GM23338 (cell line): ENCODE results near the gene DMD. TPM values are rescaled to one million over a fixed set of nuclear protein-coding genes. Genes with fewer than 3 reads are reported as not detected.

Experiments used
- ATAC-seq: fragments of 200-7000 bp; cut with Tn5 transposase; 3 replicates; pipeline ENCODE4 v1.9.1; 2020
- DNase-seq: peaks from one replicate; pipeline ENCODE4 v3.0.0-alpha.2; 2015; ENCODE audit warnings: low spot score
- H2AFZ ChIP-seq: fragments of 200-600 bp; sonication (generic); 2 replicates; pipeline ENCODE4 v1.8.0; 2016; ENCODE audit warnings: antibody characterized with exemption, mild to moderate bottlenecking, moderate library complexity
- H3F3A ChIP-seq: fragments of 200-600 bp; sonication (generic); replicated peaks from 2 replicates; pipeline ENCODE4 v1.8.0; 2017; ENCODE audit warnings: antibody characterized with exemption, mixed run types, low read depth
- H3K27ac ChIP-seq: fragments of 200-600 bp; sonication (generic); 2 replicates; pipeline ENCODE4 v1.6.1; 2016; ENCODE audit warnings: low read depth
- H3K27me3 ChIP-seq: fragments of 200-600 bp; sonication (generic); 2 replicates; pipeline ENCODE4 v1.8.0; 2016; ENCODE audit warnings: mild to moderate bottlenecking, mixed run types, moderate library complexity; ENCODE audit not compliant: insufficient read depth
- H3K36me3 ChIP-seq: fragments of 200-600 bp; sonication (generic); 2 replicates; pipeline ENCODE4 v1.8.0; 2016; ENCODE audit warnings: mild to moderate bottlenecking; ENCODE audit not compliant: insufficient read depth
- H3K4me1 ChIP-seq: fragments of 200-600 bp; sonication (generic); 2 replicates; pipeline ENCODE4 v1.8.0; 2016; ENCODE audit warnings: mild to moderate bottlenecking, moderate library complexity; ENCODE audit not compliant: insufficient read depth
- H3K4me2 ChIP-seq: fragments of 200-600 bp; sonication (generic); 2 replicates; pipeline ENCODE4 v1.7.1; 2017; ENCODE audit warnings: mixed run types
- H3K4me3 ChIP-seq: fragments of 200-600 bp; sonication (generic); 2 replicates; pipeline ENCODE4 v1.6.1; 2016; ENCODE audit warnings: mixed run types
- H3K79me2 ChIP-seq: fragments of 200-600 bp; sonication (generic); replicated peaks from 2 replicates; pipeline ENCODE4 v1.8.0; 2017; ENCODE audit warnings: mild to moderate bottlenecking; ENCODE audit not compliant: insufficient read depth
- H3K9me2 ChIP-seq: fragments of 200-600 bp; sonication (generic); 2 replicates; pipeline ENCODE4 v1.8.0; 2017; ENCODE audit not compliant: insufficient read depth
- H4K20me1 ChIP-seq: fragments of 200-600 bp; sonication (generic); replicated peaks from 2 replicates; pipeline ENCODE4 v1.8.0; 2017; ENCODE audit warnings: mild to moderate bottlenecking; ENCODE audit not compliant: insufficient read depth
- H3K27ac Mint-ChIP-seq: 2 replicates; pipeline ENCODE4 v1.8.0; 2020; ENCODE audit warnings: inconsistent platforms, mild to moderate bottlenecking, moderate library complexity, mixed read lengths
- H3K27me3 Mint-ChIP-seq: 3 replicates; pipeline ENCODE4 v1.8.0; 2022; ENCODE audit warnings: low read depth, mild to moderate bottlenecking, moderate library complexity, mixed read lengths, inconsistent platforms; ENCODE audit not compliant: insufficient read depth, poor library complexity
- H3K36me3 Mint-ChIP-seq: 3 replicates; pipeline ENCODE4 v1.8.0; 2021; ENCODE audit warnings: low read depth, mild to moderate bottlenecking, inconsistent platforms, moderate library complexity, mixed read lengths
- H3K4me1 Mint-ChIP-seq: 3 replicates; pipeline ENCODE4 v1.8.0; 2020; ENCODE audit warnings: mild to moderate bottlenecking, inconsistent platforms, mixed read lengths
- H3K4me3 Mint-ChIP-seq: 3 replicates; pipeline ENCODE4 v1.8.0; 2021; ENCODE audit warnings: moderate library complexity, mild to moderate bottlenecking, inconsistent platforms, mixed read lengths
- H3K9me3 Mint-ChIP-seq: 3 replicates; pipeline ENCODE4 v1.8.0; 2020; ENCODE audit warnings: moderate library complexity, mild to moderate bottlenecking, inconsistent platforms, mixed read lengths
- CREB1 ChIP-seq: fragments of 250-450 bp; sonication (Bioruptor Pico); IDR thresholded peaks from 2 replicates; pipeline ENCODE4 v1.5.0; 2020; ENCODE audit warnings: low read depth, mild to moderate bottlenecking, moderate library complexity
- EZH2 ChIP-seq: fragments of 200-600 bp; sonication (generic); IDR thresholded peaks from one replicate; pipeline ENCODE4 v1.8.0; 2017; ENCODE audit warnings: antibody characterized with exemption, mild to moderate bottlenecking, low read depth; ENCODE audit not compliant: unreplicated experiment
- JUNB ChIP-seq: IDR thresholded peaks from one replicate; pipeline ENCODE4 v1.6.1; 2016; ENCODE audit warnings: antibody characterized with exemption; ENCODE audit not compliant: unreplicated experiment
- POLR2AphosphoS5 ChIP-seq: IDR thresholded peaks from 2 replicates; pipeline ENCODE4 v1.6.1; 2016; ENCODE audit warnings: antibody characterized with exemption, low read depth
- STAT1 ChIP-seq: IDR thresholded peaks from one replicate; pipeline ENCODE4 v1.6.1; 2016; ENCODE audit warnings: antibody characterized with exemption; ENCODE audit not compliant: unreplicated experiment
- ZNF331 ChIP-seq: fragments of 250-450 bp; sonication (Bioruptor Pico); IDR thresholded peaks from 2 replicates; pipeline ENCODE4 v1.5.0; 2020; ENCODE audit warnings: low read depth, mild to moderate bottlenecking, moderate library complexity
- polyA plus RNA-seq: library from polyadenylated mRNA; unstranded; fragments of >200 nt; fragmentation: Nextera tagmentation; extraction: Ambion mirVana; gene quantifications from 2 replicates; pipeline ENCODE4 v1.2.1, GENCODE V29; 2016
- total RNA-seq: library from RNA; depleted of rRNA; stranded (reverse); fragments of >200 nt; shearing (Covaris generic); gene quantifications from 2 replicates; pipeline ENCODE4 v1.2.3, GENCODE V29; 2014
- TF ChIP-seq, protein P1 (sequence below): fragments of 250-450 bp; sonication (Bioruptor Pico); IDR thresholded peaks from 2 replicates; pipeline ENCODE4 v1.5.0; 2020; ENCODE audit warnings: mild to moderate bottlenecking, moderate library complexity
- TF ChIP-seq, protein P2 (sequence below), 2 experiments: fragments of 200-600 bp in 1 of 2; sonication (generic) in 1 of 2; conservative IDR thresholded peaks; 2 replicates each; pipeline versions ENCODE4 v1.5.1 to v1.6.1; 2016 to 2017; ENCODE audit warnings: antibody characterized with exemption in 2 of 2, low read depth in 2 of 2, mild to moderate bottlenecking in 2 of 2, moderate library complexity in 1 of 2

DMD gene
- total and polyA plus RNA-seq, 2 experiments from 2014 or later = 4.5 to 7.6 TPM

DNA sequence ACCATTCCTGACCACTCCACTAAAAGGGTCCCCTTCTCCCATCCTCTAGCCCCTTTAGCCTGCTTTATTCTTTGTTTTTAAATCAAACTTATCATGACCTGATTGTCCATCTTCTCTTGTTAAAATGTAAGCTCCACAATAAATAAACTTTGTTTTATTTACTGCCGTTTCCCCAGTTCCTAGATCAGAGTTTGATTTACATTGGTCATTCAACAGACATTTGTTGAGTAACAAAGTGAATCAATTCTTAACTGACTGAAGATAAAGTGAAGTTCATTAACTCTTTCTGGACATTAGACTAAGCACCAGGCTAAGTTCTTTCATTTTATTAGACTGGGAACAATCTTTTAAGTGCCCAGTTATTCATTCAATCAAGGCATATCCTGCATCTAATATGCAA is 1876.4 kb downstream of the DMD start (continued):
- TF ChIP-seq, protein P1, sequence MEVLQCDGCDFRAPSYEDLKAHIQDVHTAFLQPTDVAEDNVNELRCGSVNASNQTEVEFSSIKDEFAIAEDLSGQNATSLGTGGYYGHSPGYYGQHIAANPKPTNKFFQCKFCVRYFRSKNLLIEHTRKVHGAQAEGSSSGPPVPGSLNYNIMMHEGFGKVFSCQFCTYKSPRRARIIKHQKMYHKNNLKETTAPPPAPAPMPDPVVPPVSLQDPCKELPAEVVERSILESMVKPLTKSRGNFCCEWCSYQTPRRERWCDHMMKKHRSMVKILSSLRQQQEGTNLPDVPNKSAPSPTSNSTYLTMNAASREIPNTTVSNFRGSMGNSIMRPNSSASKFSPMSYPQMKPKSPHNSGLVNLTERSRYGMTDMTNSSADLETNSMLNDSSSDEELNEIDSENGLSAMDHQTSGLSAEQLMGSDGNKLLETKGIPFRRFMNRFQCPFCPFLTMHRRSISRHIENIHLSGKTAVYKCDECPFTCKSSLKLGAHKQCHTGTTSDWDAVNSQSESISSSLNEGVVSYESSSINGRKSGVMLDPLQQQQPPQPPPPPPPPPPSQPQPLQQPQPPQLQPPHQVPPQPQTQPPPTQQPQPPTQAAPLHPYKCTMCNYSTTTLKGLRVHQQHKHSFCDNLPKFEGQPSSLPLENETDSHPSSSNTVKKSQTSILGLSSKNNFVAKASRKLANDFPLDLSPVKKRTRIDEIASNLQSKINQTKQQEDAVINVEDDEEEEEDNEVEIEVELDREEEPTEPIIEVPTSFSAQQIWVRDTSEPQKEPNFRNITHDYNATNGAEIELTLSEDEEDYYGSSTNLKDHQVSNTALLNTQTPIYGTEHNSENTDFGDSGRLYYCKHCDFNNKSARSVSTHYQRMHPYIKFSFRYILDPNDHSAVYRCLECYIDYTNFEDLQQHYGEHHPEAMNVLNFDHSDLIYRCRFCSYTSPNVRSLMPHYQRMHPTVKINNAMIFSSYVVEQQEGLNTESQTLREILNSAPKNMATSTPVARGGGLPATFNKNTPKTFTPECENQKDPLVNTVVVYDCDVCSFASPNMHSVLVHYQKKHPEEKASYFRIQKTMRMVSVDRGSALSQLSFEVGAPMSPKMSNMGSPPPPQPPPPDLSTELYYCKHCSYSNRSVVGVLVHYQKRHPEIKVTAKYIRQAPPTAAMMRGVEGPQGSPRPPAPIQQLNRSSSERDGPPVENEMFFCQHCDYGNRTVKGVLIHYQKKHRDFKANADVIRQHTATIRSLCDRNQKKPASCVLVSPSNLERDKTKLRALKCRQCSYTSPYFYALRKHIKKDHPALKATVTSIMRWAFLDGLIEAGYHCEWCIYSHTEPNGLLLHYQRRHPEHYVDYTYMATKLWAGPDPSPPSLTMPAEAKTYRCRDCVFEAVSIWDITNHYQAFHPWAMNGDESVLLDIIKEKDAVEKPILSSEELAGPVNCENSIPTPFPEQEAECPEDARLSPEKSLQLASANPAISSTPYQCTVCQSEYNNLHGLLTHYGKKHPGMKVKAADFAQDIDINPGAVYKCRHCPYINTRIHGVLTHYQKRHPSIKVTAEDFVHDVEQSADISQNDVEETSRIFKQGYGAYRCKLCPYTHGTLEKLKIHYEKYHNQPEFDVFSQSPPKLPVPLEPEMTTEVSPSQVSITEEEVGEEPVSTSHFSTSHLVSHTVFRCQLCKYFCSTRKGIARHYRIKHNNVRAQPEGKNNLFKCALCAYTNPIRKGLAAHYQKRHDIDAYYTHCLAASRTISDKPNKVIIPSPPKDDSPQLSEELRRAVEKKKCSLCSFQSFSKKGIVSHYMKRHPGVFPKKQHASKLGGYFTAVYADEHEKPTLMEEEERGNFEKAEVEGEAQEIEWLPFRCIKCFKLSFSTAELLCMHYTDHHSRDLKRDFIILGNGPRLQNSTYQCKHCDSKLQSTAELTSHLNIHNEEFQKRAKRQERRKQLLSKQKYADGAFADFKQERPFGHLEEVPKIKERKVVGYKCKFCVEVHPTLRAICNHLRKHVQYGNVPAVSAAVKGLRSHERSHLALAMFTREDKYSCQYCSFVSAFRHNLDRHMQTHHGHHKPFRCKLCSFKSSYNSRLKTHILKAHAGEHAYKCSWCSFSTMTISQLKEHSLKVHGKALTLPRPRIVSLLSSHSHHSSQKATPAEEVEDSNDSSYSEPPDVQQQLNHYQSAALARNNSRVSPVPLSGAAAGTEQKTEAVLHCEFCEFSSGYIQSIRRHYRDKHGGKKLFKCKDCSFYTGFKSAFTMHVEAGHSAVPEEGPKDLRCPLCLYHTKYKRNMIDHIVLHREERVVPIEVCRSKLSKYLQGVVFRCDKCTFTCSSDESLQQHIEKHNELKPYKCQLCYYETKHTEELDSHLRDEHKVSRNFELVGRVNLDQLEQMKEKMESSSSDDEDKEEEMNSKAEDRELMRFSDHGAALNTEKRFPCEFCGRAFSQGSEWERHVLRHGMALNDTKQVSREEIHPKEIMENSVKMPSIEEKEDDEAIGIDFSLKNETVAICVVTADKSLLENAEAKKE (CRISPR knock-in tag) = no peak
- no peak for TF ChIP-seq ZNF331
- no peak for TF ChIP-seq EZH2
- TF ChIP-seq JUNB = no peak
- no peak for TF ChIP-seq CREB1
- TF ChIP-seq STAT1 = no peak

DNA sequence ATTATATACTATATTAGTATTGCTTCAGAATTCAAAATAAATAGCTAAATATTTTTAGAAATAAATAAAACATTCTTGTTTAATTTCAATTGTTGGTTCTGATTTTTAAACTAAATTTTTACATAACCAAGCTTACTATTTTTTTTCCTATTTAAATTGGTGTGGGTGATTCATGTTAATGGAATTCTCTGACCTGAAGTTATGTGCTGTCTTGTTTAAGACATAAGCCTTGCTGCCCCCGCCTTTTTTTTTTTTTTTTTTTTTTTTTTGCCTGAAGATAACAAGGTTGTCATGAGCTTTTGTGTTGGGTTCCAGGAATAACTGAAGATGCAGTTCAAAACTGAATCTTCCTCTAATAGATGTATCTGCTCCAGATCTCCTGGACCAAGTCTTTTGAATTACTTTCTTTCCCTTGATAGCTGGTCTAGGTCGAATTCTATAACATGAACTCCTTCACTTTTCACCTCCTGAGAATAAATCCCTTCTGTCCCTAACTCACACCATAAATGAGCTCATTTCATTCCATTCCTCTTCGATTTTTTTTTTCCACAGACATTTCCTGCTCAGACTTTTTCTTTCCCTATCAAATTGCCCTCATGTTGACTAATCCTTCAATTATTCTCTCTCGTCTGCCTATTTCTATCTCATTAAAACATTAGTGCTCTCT is 1878.1 kb downstream of the DMD start:
- H3K27ac ChIP-seq = no peak overlapping the region

More for the DNA sequence above, 1878.1 kb downstream of the DMD start:
- Histone ChIP-seq H3K4me2 (no peak overlapping the region), H2AFZ (no peak overlapping the region), H3K9me2 (0 out of 2 replicates have a peak, but pooled peaks cover 5% of the 10 kb centered on the region), H3F3A (no peaks in the 10 kb centered on the region), H3K79me2 (no peaks in the 10 kb centered on the region), H3K36me3 (no peaks in the 10 kb centered on the region), H3K4me3 (no peak overlapping the region), H3K4me1 (no peaks in the 10 kb centered on the region), H3K27me3 (no peaks in the 10 kb centered on the region), H4K20me1 (no peaks in the 10 kb centered on the region)
- DNase-seq (no peak), ATAC-seq (no peak)
- Mint-ChIP-seq H3K27ac (no peak overlapping the region), H3K36me3 (no peaks in the 10 kb centered on the region), H3K4me1 (peaks cover 6% of the 10 kb centered on the region; the same call in 1 of the 3 replicates), H3K4me3 (no peak overlapping the region), H3K9me3 (no peaks in the 10 kb centered on the region; the same call in 2 of the 3 replicates), H3K27me3 (peaks cover 2% of the 10 kb centered on the region)
- no peak for TF ChIP-seq POLR2AphosphoS5
- TF ChIP-seq, protein P2, sequence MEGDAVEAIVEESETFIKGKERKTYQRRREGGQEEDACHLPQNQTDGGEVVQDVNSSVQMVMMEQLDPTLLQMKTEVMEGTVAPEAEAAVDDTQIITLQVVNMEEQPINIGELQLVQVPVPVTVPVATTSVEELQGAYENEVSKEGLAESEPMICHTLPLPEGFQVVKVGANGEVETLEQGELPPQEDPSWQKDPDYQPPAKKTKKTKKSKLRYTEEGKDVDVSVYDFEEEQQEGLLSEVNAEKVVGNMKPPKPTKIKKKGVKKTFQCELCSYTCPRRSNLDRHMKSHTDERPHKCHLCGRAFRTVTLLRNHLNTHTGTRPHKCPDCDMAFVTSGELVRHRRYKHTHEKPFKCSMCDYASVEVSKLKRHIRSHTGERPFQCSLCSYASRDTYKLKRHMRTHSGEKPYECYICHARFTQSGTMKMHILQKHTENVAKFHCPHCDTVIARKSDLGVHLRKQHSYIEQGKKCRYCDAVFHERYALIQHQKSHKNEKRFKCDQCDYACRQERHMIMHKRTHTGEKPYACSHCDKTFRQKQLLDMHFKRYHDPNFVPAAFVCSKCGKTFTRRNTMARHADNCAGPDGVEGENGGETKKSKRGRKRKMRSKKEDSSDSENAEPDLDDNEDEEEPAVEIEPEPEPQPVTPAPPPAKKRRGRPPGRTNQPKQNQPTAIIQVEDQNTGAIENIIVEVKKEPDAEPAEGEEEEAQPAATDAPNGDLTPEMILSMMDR (conservative IDR thresholded peaks at IDR 0.05; ENCODE audit: low read depth in 2 of 2) = no peak
